ENCODE results near the gene GCLM. TPM values are rescaled to one million over a fixed set of nuclear protein-coding genes. Genes with fewer than 3 reads are reported as not detected.

The GCLM gene
- total RNA-seq, 1 experiment from 2014 or later, result 14.1 TPM

- TF ChIP-seq JAZF1 (CRISPR knock-in tag; IDR thresholded peaks at IDR 0.05) (no peak), JUN (CRISPR knock-in tag; IDR thresholded peaks at IDR 0.05) (no peak), NR3C1 (CRISPR knock-in tag; conservative IDR thresholded peaks at IDR 0.05; ENCODE audit: low read depth) (no peak), GRHL2 (CRISPR knock-in tag; IDR thresholded peaks at IDR 0.05; ENCODE audit: insufficient replicate concordance, severe bottlenecking) (no peak), TEAD4 (CRISPR knock-in tag; IDR thresholded peaks at IDR 0.05) (no peak), NFATC4 (CRISPR knock-in tag; IDR thresholded peaks at IDR 0.05) (no peak), CBFB (CRISPR knock-in tag; IDR thresholded peaks at IDR 0.05; ENCODE audit: low read depth) (no peak), PREB (CRISPR knock-in tag; IDR thresholded peaks at IDR 0.05; ENCODE audit: borderline replicate concordance) (no peak), ZNF512 (CRISPR knock-in tag; IDR thresholded peaks at IDR 0.05; ENCODE audit: borderline replicate concordance) (no peak), EMX1 (CRISPR knock-in tag; IDR thresholded peaks at IDR 0.05) (no peak), AFF4 (CRISPR knock-in tag; IDR thresholded peaks at IDR 0.05; ENCODE audit: borderline replicate concordance) (no peak), FOXK1 (CRISPR knock-in tag; IDR thresholded peaks at IDR 0.05) (peak; percentile 68; the same call in 1 of the 2 replicates), SMAD3 (CRISPR knock-in tag; IDR thresholded peaks at IDR 0.05; ENCODE audit: borderline replicate concordance) (no peak), RELA (CRISPR knock-in tag; IDR thresholded peaks at IDR 0.05; ENCODE audit: borderline replicate concordance) (no peak), GTF2I (CRISPR knock-in tag; conservative IDR thresholded peaks at IDR 0.05) (no peak), TCF7 (CRISPR knock-in tag; IDR thresholded peaks at IDR 0.05; ENCODE audit: low read depth) (no peak), ZNF138 (CRISPR knock-in tag; conservative IDR thresholded peaks at IDR 0.05) (no peak), NFE2L1 (CRISPR knock-in tag; IDR thresholded peaks at IDR 0.05) (no peak), ZMAT4 (CRISPR knock-in tag; IDR thresholded peaks at IDR 0.05) (no peak), MAX (CRISPR knock-in tag; IDR thresholded peaks at IDR 0.05) (peak; percentile 35; the same call in 1 of the 2 replicates), MYBL2 (CRISPR knock-in tag; IDR thresholded peaks at IDR 0.05) (peak; percentile 52), NR1H2 (CRISPR knock-in tag; IDR thresholded peaks at IDR 0.05) (no peak), ETV6 (CRISPR knock-in tag; IDR thresholded peaks at IDR 0.05) (no peak), ATF6 (CRISPR knock-in tag; IDR thresholded peaks at IDR 0.05) (no peak), ATF1 (CRISPR knock-in tag; IDR thresholded peaks at IDR 0.05) (peak; percentile 72; the same call in 1 of the 2 replicates), ZNF396 (CRISPR knock-in tag; IDR thresholded peaks at IDR 0.05; ENCODE audit: borderline replicate concordance) (no peak), HMGXB4 (CRISPR knock-in tag; IDR thresholded peaks at IDR 0.05) (peak; percentile 99)
These were observed 62.0 kb downstream of the GCLM start (continued) for GRCh38 chr1:93846992-93847810.
